ENCODE results near the gene TLK2. TPM values are rescaled to one million over a fixed set of nuclear protein-coding genes. Genes with fewer than 3 reads are reported as not detected.

TLK2 gene
- polyA plus RNA-seq, 1 donor (not counting 4 experiments of a cell fraction or from before 2014, with no cell fraction given): 33.4 TPM

DNA sequence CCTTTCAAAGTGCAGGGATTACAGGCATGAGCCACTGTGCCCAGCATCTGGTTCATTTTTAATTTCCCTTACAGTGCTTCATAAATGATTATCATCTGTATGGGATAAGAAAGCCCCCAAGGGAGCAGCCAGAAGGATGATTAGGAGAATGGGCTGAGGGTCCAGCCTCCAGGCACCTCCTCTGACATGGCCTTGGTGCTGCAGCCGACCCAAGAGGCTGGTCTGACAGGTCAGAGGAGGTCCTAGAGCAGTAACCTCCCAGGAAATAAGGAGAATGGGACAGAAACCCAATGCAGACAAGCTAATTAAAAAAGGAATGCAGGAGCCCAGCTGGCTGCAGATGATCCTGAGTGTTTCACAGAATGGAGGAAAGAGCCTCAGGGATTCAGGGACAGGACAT is 177.8 kb downstream of the TLK2 start:
- Histone ChIP-seq H4K20me1 (ENCODE audit: control insufficient read depth, extremely low read depth, insufficient read depth, low read length) (no peaks in the 10 kb centered on the region), H3K36me3 (ENCODE audit: control insufficient read depth in 2 of 2, extremely low read depth in 1 of 2, insufficient read depth in 2 of 2, low read length in 2 of 2) (peaks cover 0 to 2% of the 10 kb centered on the region in 2 experiments), H3K27me3 (ENCODE audit: control insufficient read depth, extremely low read depth, insufficient read depth, low read length) (no peaks in the 10 kb centered on the region), H3K4me2 (ENCODE audit: control insufficient read depth, extremely low read depth, insufficient read depth, low read depth, low read length) (no peak overlapping the region), H2AFZ (ENCODE audit: control insufficient read depth, low read length) (no peak overlapping the region), H3K9me3 (ENCODE audit: control insufficient read depth, low read depth, low read length) (no peaks in the 10 kb centered on the region), H3K9me1 (ENCODE audit: control insufficient read depth, extremely low read depth, insufficient read depth, low read length) (no peaks in the 10 kb centered on the region), H3K27ac (ENCODE audit: control insufficient read depth, insufficient read depth, low read length) (no peak overlapping the region), H3K9ac (ENCODE audit: control insufficient read depth, extremely low read depth, insufficient read depth, low read length) (no peak overlapping the region), H3K4me3 (ENCODE audit: control insufficient read depth in 2 of 3, extremely low read depth in 1 of 3, insufficient read depth in 2 of 3, low read depth in 1 of 3, low read length in 3 of 3) (no peak overlapping the region), H3K79me2 (ENCODE audit: control insufficient read depth, insufficient read depth, low read length) (no peaks in the 10 kb centered on the region), H3K4me1 (ENCODE audit: control insufficient read depth, extremely low read depth, insufficient read depth, low read length) (peaks cover 6% of the 10 kb centered on the region)
- no peak for DNase-seq (ENCODE audit: low read depth, low spot score)
- dilution Hi-C loops (cut with MboI; ENCODE audit: extremely low pct_ligation_motif_present, low sequenced_read_pairs): no loop called here
- FAIRE-seq: no peak
- no peak for TF ChIP-seq EZH2 (IDR thresholded peaks at IDR 0.05; ENCODE audit: low read length)
- TF ChIP-seq, protein P1, sequence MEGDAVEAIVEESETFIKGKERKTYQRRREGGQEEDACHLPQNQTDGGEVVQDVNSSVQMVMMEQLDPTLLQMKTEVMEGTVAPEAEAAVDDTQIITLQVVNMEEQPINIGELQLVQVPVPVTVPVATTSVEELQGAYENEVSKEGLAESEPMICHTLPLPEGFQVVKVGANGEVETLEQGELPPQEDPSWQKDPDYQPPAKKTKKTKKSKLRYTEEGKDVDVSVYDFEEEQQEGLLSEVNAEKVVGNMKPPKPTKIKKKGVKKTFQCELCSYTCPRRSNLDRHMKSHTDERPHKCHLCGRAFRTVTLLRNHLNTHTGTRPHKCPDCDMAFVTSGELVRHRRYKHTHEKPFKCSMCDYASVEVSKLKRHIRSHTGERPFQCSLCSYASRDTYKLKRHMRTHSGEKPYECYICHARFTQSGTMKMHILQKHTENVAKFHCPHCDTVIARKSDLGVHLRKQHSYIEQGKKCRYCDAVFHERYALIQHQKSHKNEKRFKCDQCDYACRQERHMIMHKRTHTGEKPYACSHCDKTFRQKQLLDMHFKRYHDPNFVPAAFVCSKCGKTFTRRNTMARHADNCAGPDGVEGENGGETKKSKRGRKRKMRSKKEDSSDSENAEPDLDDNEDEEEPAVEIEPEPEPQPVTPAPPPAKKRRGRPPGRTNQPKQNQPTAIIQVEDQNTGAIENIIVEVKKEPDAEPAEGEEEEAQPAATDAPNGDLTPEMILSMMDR (optimal IDR thresholded peaks at IDR 0.05 in 1 of 3, IDR thresholded peaks at IDR 0.05 in 1 of 3, conservative IDR thresholded peaks at IDR 0.05 in 1 of 3; ENCODE audit: extremely low read depth in 1 of 3, insufficient read depth in 2 of 3, low read length in 3 of 3): no peak

DNA sequence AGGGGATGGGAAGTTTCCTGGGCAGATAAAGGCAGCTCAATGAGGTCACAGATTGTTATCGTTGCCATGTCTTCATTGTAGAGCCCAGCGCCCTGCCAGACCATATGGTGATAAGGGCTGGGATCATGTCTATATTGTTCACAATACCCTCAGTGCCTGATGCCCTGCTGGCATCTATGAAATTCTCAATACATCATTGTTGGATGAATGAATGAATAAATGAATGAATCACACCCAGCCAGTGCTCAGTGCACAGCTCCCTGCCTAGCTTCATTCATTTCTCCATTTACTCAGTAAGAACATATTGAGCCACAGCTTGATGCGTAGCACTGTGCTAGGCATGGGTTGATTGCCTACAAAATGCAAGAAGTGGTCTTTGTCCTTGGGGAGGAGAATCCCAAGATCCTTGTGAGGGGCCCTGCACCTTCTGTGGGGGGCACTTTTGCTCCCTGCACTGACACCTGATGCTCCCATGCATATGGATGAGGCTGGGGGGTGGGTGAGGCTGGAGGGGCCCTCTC is 178.6 kb downstream of the TLK2 start:
- no peak overlapping the region for H3K27ac ChIP-seq (ENCODE audit: control insufficient read depth, insufficient read depth, low read length)
- no peak overlapping the region for H3K9ac ChIP-seq (ENCODE audit: control insufficient read depth, extremely low read depth, insufficient read depth, low read length)
- no peak for TF ChIP-seq EZH2 (IDR thresholded peaks at IDR 0.05; ENCODE audit: low read length)
- TF ChIP-seq, protein P1 (optimal IDR thresholded peaks at IDR 0.05 in 1 of 3, IDR thresholded peaks at IDR 0.05 in 1 of 3, conservative IDR thresholded peaks at IDR 0.05 in 1 of 3; ENCODE audit: extremely low read depth in 1 of 3, insufficient read depth in 2 of 3, low read length in 3 of 3): no peak
- no peak overlapping the region for H3K4me3 ChIP-seq (ENCODE audit: control insufficient read depth in 2 of 3, extremely low read depth in 1 of 3, insufficient read depth in 2 of 3, low read depth in 1 of 3, low read length in 3 of 3)
- H3K36me3 ChIP-seq (ENCODE audit: control insufficient read depth in 2 of 2, extremely low read depth in 1 of 2, insufficient read depth in 2 of 2, low read length in 2 of 2): peaks cover 0 to 2% of the 10 kb centered on the region in 2 experiments
- no peaks in the 10 kb centered on the region for H3K79me2 ChIP-seq (ENCODE audit: control insufficient read depth, insufficient read depth, low read length)
- no peak for DNase-seq (ENCODE audit: low read depth, low spot score)
- no peaks in the 10 kb centered on the region for H3K9me1 ChIP-seq (ENCODE audit: control insufficient read depth, extremely low read depth, insufficient read depth, low read length)
- H3K4me1 ChIP-seq (ENCODE audit: control insufficient read depth, extremely low read depth, insufficient read depth, low read length): peaks cover 2% of the 10 kb centered on the region
- no peak overlapping the region for H2AFZ ChIP-seq (ENCODE audit: control insufficient read depth, low read length)
- no peak for FAIRE-seq
- H4K20me1 ChIP-seq (ENCODE audit: control insufficient read depth, extremely low read depth, insufficient read depth, low read length): no peaks in the 10 kb centered on the region
- no peaks in the 10 kb centered on the region for H3K9me3 ChIP-seq (ENCODE audit: control insufficient read depth, low read depth, low read length)
- dilution Hi-C loops (cut with MboI; ENCODE audit: extremely low pct_ligation_motif_present, low sequenced_read_pairs): no loop called here
- no peak overlapping the region for H3K4me2 ChIP-seq (ENCODE audit: control insufficient read depth, extremely low read depth, insufficient read depth, low read depth, low read length)
- no peaks in the 10 kb centered on the region for H3K27me3 ChIP-seq (ENCODE audit: control insufficient read depth, extremely low read depth, insufficient read depth, low read length)

Data from keratinocyte (primary cell).